Tibial artery (tissue), 4 donors: Measurements from ENCODE around the gene SYT1.

Experiments used
- DNase-seq, 2 donors: peaks; one replicate each; pipeline ENCODE4 v3.0.0-alpha.2; 2019
- H3K27ac ChIP-seq, 2 donors: fragments of 200-600 bp; sonication (generic) in 1 of 2; 1 replicate in 1 of 2; 2 replicates in 1 of 2; pipeline ENCODE4 v1.5.1; 2018 to 2019; ENCODE audit warnings: mild to moderate bottlenecking in 1 of 2
- H3K27me3 ChIP-seq, 2 donors: fragments of 200-600 bp; sonication (generic) in 1 of 2; one replicate each; pipeline versions ENCODE4 v1.5.1 to v1.6.0; 2016 to 2019
- H3K36me3 ChIP-seq, 3 donors: fragments of 200-600 bp; sonication (generic) in 2 of 3; one replicate each; pipeline ENCODE4 v1.5.1; 2016 to 2019; ENCODE audit warnings: mild to moderate bottlenecking in 2 of 3
- H3K4me1 ChIP-seq, 4 donors: fragments of 200-600 bp; sonication (generic) in 2 of 4; 1 replicate in 3 of 4; 2 replicates in 1 of 4; pipeline ENCODE4 v1.5.1; 2016 to 2019
- H3K4me3 ChIP-seq, 2 donors: fragments of 200-600 bp; sonication (generic) in 1 of 2; 1 replicate in 1 of 2; 2 replicates in 1 of 2; pipeline ENCODE4 v1.5.1; 2018 to 2019; ENCODE audit warnings: mild to moderate bottlenecking in 2 of 2
- H3K9me3 ChIP-seq, 3 donors: fragments of 200-600 bp; sonication (generic) in 1 of 3; one replicate each; pipeline ENCODE4 v1.5.1; 2016 to 2019
- intact Hi-C: fragments of 100-400 bp; cut with DNase I; formaldehyde crosslinking; loops from one replicate; pipeline ENCODE4 v1.15.0; 2023; ENCODE audit warnings: low total_unique reads
- TF ChIP-seq, protein P1 (sequence below), 2 experiments: fragments of 200-600 bp in 1 of 2; fragments of 450-650 bp in 1 of 2; IDR thresholded peaks; one replicate each; pipeline ENCODE4 v1.5.1; 2017 to 2019; ENCODE audit warnings: antibody characterized with exemption in 2 of 2, mild to moderate bottlenecking in 1 of 2, moderate library complexity in 1 of 2

SYT1 gene

DNA sequence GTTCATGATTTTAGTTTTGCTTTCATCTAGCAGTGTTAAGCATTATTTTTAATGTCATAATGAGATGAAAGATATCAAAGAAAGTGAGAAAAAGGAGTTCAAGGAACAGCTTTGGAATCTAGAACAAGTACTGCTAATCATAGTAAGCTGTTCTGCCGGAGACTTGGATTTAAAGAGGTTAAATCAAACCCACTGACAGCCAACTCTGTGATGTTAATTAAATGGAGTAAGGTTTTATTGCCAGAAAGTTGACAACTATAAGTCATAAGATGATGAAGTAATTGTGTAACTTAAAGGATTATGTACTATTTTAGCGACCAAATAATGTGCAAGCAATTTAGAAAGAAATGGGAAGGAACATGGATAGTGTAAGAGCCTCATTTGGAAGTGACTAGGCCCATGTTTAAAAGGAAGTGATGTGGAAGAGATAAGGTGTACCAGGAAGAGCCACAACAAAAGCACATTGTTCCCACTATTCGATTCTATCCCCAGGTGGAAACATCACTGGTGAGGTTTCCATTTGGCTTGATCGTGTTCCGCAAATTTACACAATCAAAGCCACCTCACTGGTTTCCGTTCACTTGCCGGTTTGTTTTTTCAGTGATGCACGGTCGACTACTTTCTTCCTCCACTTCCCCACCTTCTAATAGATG, 437.7 kb downstream of the SYT1 start:
- intact Hi-C loops: no loop called here
- H3K4me3 ChIP-seq: no peak overlapping the region
- no peaks in the 10 kb centered on the region for H3K9me3 ChIP-seq
- no peaks in the 10 kb centered on the region for H3K4me1 ChIP-seq
- H3K36me3 ChIP-seq: no peaks in the 10 kb centered on the region
- H3K27me3 ChIP-seq: no peaks in the 10 kb centered on the region
- TF ChIP-seq, protein P1, sequence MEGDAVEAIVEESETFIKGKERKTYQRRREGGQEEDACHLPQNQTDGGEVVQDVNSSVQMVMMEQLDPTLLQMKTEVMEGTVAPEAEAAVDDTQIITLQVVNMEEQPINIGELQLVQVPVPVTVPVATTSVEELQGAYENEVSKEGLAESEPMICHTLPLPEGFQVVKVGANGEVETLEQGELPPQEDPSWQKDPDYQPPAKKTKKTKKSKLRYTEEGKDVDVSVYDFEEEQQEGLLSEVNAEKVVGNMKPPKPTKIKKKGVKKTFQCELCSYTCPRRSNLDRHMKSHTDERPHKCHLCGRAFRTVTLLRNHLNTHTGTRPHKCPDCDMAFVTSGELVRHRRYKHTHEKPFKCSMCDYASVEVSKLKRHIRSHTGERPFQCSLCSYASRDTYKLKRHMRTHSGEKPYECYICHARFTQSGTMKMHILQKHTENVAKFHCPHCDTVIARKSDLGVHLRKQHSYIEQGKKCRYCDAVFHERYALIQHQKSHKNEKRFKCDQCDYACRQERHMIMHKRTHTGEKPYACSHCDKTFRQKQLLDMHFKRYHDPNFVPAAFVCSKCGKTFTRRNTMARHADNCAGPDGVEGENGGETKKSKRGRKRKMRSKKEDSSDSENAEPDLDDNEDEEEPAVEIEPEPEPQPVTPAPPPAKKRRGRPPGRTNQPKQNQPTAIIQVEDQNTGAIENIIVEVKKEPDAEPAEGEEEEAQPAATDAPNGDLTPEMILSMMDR (IDR thresholded peaks at IDR 0.05): no peak
- no peak overlapping the region for H3K27ac ChIP-seq
- no peak for DNase-seq

DNA sequence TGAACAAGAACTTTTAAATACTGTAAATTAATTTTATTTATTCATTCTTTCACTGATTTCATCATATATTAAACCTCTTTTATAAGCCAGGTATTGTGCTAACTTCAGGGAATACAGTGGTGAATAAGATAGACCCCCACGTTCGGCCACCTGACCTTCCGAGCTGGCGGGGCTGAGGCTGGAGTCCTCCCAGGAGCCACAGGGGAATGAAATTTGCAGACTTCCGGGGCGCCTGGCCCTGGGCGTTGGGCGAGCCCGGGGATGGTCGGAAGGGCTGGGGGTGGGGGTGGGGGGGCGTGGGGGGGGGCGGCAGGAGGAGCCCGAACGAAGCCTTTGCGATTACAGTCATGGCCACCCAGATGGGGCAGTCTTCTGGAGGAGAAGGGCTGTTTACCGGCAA, 442.8 kb downstream of the SYT1 start:
- H3K27me3 ChIP-seq: no peaks in the 10 kb centered on the region
- no peaks in the 10 kb centered on the region for H3K36me3 ChIP-seq
- no peak overlapping the region for H3K27ac ChIP-seq
- H3K9me3 ChIP-seq: no peaks in the 10 kb centered on the region
- no peaks in the 10 kb centered on the region for H3K4me1 ChIP-seq
- H3K4me3 ChIP-seq: no peak overlapping the region
- TF ChIP-seq, protein P1 (IDR thresholded peaks at IDR 0.05): no peak
- no peak for DNase-seq
- intact Hi-C loops: no loop called here

GRCh38 chr12:79309039-79309438, 444.5 kb downstream of the SYT1 start:
- TF ChIP-seq, protein P1 (IDR thresholded peaks at IDR 0.05): no peak

GRCh38 chr12:79317179-79317847, 452.7 kb downstream of the SYT1 start:
- TF ChIP-seq, protein P1 (IDR thresholded peaks at IDR 0.05): no peak
- H3K36me3 ChIP-seq: no peaks in the 10 kb centered on the region
- intact Hi-C loops: no loop called here

More at GRCh38 chr12:79309039-79309438, 444.5 kb downstream of the SYT1 start:
- intact Hi-C loops: no loop called here
- no peaks in the 10 kb centered on the region for H3K4me1 ChIP-seq
- no peak for DNase-seq
- H3K36me3 ChIP-seq: no peaks in the 10 kb centered on the region
- H3K27ac ChIP-seq: no peak overlapping the region
- H3K4me3 ChIP-seq: no peak overlapping the region
- no peaks in the 10 kb centered on the region for H3K27me3 ChIP-seq
- no peaks in the 10 kb centered on the region for H3K9me3 ChIP-seq

GRCh38 chr12:79322905-79323304, 458.3 kb downstream of the SYT1 start:
- no peaks in the 10 kb centered on the region for H3K27me3 ChIP-seq
- H3K27ac ChIP-seq: no peak overlapping the region
- H3K9me3 ChIP-seq: no peaks in the 10 kb centered on the region
- no peak overlapping the region for H3K4me3 ChIP-seq
- no peaks in the 10 kb centered on the region for H3K36me3 ChIP-seq
- DNase-seq: no peak
- H3K4me1 ChIP-seq: no peaks in the 10 kb centered on the region
- intact Hi-C loops: no loop called here
- TF ChIP-seq, protein P1 (IDR thresholded peaks at IDR 0.05): no peak

More at GRCh38 chr12:79317179-79317847, 452.7 kb downstream of the SYT1 start:
- no peaks in the 10 kb centered on the region for H3K9me3 ChIP-seq
- H3K4me1 ChIP-seq: no peaks in the 10 kb centered on the region
- DNase-seq: no peak
- H3K27me3 ChIP-seq: no peaks in the 10 kb centered on the region
- H3K4me3 ChIP-seq: no peak overlapping the region
- H3K27ac ChIP-seq: no peak overlapping the region
